DND-41 (cell line): Measurements from ENCODE around the gene CYP19A1.

Source experiments
- ATAC-seq: fragments of 200-7000 bp; cut with Tn5 transposase; 3 replicates; pipeline ENCODE4 v1.9.1; 2021; ENCODE audit warnings: low read depth; ENCODE audit not compliant: insufficient read depth
- DNase-seq: peaks from one replicate; pipeline ENCODE4 v3.0.0-alpha.2; 2020
- H2AFZ ChIP-seq: 2 replicates; pipeline ENCODE4 v1.6.0; 2012; ENCODE audit warnings: low read depth, low read length
- H3K27ac ChIP-seq: 2 replicates; pipeline ENCODE4 v1.5.1; 2012; ENCODE audit warnings: low read length, inconsistent platforms
- H3K27me3 ChIP-seq: fragments of 200-600 bp; sonication (generic); 2 replicates; pipeline ENCODE4 v1.6.0; 2012; ENCODE audit warnings: low read length, mild to moderate bottlenecking, inconsistent platforms; ENCODE audit not compliant: insufficient read depth, poor library complexity
- H3K36me3 ChIP-seq: 2 replicates; pipeline ENCODE4 v1.5.1; 2012; ENCODE audit warnings: low read length, inconsistent platforms; ENCODE audit not compliant: insufficient read depth
- H3K4me1 ChIP-seq: 2 replicates; pipeline ENCODE4 v1.5.1; 2012; ENCODE audit warnings: mild to moderate bottlenecking, low read length; ENCODE audit not compliant: insufficient read depth
- H3K4me2 ChIP-seq: 2 replicates; pipeline ENCODE4 v1.6.0; 2012; ENCODE audit warnings: mild to moderate bottlenecking, moderate library complexity, low read length, inconsistent platforms; ENCODE audit not compliant: insufficient read depth
- H3K4me3 ChIP-seq, 2 experiments: fragments of 200-600 bp in 1 of 2; shearing (Covaris generic) in 1 of 2; 2 replicates each; pipeline ENCODE4 v1.5.1; 2012 to 2016; ENCODE audit warnings: inconsistent platforms in 2 of 2, low read length in 2 of 2, mild to moderate bottlenecking in 2 of 2, low read depth in 1 of 2, moderate library complexity in 1 of 2
- H3K79me2 ChIP-seq: 2 replicates; pipeline ENCODE4 v1.6.0; 2012; ENCODE audit warnings: low read length, inconsistent platforms; ENCODE audit not compliant: insufficient read depth
- H3K9ac ChIP-seq: 2 replicates; pipeline ENCODE4 v1.6.0; 2012; ENCODE audit warnings: low read depth, mild to moderate bottlenecking, inconsistent platforms, low read length, moderate library complexity
- H3K9me3 ChIP-seq: 2 replicates; pipeline ENCODE4 v1.5.1; 2012; ENCODE audit warnings: low read length, moderate library complexity, mild to moderate bottlenecking, inconsistent platforms; ENCODE audit not compliant: insufficient read depth, severe bottlenecking
- H4K20me1 ChIP-seq: 2 replicates; pipeline ENCODE4 v1.6.0; 2012; ENCODE audit warnings: low read length; ENCODE audit not compliant: insufficient read depth
- EZH2 ChIP-seq: IDR thresholded peaks from 3 replicates; pipeline ENCODE4 v1.6.1; 2012; ENCODE audit warnings: borderline replicate concordance, low read depth, mild to moderate bottlenecking, moderate library complexity, low read length, inconsistent platforms; ENCODE audit not compliant: severe bottlenecking
- TF ChIP-seq, protein P1 (sequence below): IDR thresholded peaks from 2 replicates; pipeline ENCODE4 v1.5.1; 2012; ENCODE audit warnings: borderline replicate concordance, low read length, moderate library complexity, mild to moderate bottlenecking; ENCODE audit not compliant: poor library complexity, severe bottlenecking; ENCODE audit errors: extremely low read depth

Gene CYP19A1

DNA sequence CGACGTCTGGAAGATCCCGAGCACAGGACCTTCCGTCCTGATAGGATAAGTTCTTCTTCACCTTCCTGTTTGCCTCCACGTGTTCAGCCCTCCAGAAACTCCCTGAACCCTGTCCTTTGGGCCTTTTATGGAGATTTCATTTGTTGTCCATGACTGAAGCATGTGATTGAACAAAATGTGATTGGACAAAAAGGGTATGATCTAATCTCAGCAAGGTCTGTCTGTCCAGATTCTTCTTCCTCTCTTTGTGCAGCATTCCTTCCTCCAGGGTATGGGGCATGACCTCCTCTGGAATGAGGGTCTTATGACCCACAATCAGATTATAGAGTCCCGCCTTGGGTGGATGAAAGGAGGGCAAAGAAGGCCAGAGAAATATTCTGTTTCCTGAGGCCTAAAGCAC, at the start of gene CYP19A1:
Gene CYP19A1, minus strand, starts transcription at position 101 of the 400 bp plus-strand sequence. CDS start 95,684 bp downstream, outside the sequence.
- H4K20me1 ChIP-seq, result no peaks in the 10 kb centered on the region
- no peak within 1 kb of the TSS for H3K4me2 ChIP-seq
- no peak within 1 kb of the TSS for H3K9ac ChIP-seq
- no peaks in the 10 kb centered on the region for H3K79me2 ChIP-seq
- H2AFZ ChIP-seq, result no peak within 1 kb of the TSS
- ATAC-seq, result no peak
- H3K4me1 ChIP-seq, result no peaks in the 10 kb centered on the region
- no peak within 1 kb of the TSS for H3K27ac ChIP-seq
- no peak for DNase-seq
- no peaks in the 10 kb centered on the region for H3K9me3 ChIP-seq
- H3K36me3 ChIP-seq, result no peaks in the 10 kb centered on the region
- H3K27me3 ChIP-seq, result no peaks in the 10 kb centered on the region
- TF ChIP-seq EZH2, result no peak
- TF ChIP-seq, protein P1, sequence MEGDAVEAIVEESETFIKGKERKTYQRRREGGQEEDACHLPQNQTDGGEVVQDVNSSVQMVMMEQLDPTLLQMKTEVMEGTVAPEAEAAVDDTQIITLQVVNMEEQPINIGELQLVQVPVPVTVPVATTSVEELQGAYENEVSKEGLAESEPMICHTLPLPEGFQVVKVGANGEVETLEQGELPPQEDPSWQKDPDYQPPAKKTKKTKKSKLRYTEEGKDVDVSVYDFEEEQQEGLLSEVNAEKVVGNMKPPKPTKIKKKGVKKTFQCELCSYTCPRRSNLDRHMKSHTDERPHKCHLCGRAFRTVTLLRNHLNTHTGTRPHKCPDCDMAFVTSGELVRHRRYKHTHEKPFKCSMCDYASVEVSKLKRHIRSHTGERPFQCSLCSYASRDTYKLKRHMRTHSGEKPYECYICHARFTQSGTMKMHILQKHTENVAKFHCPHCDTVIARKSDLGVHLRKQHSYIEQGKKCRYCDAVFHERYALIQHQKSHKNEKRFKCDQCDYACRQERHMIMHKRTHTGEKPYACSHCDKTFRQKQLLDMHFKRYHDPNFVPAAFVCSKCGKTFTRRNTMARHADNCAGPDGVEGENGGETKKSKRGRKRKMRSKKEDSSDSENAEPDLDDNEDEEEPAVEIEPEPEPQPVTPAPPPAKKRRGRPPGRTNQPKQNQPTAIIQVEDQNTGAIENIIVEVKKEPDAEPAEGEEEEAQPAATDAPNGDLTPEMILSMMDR, result no peak
- no peak within 1 kb of the TSS for H3K4me3 ChIP-seq

DNA sequence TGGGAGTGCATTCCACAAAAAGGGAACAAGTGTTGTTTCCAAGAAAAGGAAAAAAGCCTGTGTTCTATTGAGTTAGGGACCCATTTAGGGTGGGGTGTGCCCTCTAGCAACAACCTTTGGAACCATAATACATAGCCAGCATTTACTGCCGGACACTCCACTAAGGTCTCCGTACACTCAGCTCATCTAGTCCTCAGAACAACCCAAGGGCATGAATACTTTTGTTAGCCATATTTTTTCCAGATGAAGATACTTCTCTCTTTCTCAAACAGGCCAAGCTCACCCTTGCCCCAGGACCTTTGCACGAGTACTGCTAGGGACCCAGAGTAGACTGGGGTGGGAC, 49.3 kb upstream of the CYP19A1 start:
- H3K4me1 ChIP-seq, result no peaks in the 10 kb centered on the region
- H4K20me1 ChIP-seq, result no peaks in the 10 kb centered on the region
- no peaks in the 10 kb centered on the region for H3K79me2 ChIP-seq
- no peaks in the 10 kb centered on the region for H3K9me3 ChIP-seq
- no peak overlapping the region for H3K4me2 ChIP-seq
- no peak for TF ChIP-seq EZH2
- TF ChIP-seq, protein P1, result no peak
- no peaks in the 10 kb centered on the region for H3K36me3 ChIP-seq
- H3K27ac ChIP-seq, result no peak overlapping the region
- no peak overlapping the region for H3K9ac ChIP-seq
- H3K4me3 ChIP-seq, result no peak overlapping the region
- H3K27me3 ChIP-seq, result peaks cover 4% of the 10 kb centered on the region
- no peak overlapping the region for H2AFZ ChIP-seq
- DNase-seq (no peak), ATAC-seq (no peak)

DNA sequence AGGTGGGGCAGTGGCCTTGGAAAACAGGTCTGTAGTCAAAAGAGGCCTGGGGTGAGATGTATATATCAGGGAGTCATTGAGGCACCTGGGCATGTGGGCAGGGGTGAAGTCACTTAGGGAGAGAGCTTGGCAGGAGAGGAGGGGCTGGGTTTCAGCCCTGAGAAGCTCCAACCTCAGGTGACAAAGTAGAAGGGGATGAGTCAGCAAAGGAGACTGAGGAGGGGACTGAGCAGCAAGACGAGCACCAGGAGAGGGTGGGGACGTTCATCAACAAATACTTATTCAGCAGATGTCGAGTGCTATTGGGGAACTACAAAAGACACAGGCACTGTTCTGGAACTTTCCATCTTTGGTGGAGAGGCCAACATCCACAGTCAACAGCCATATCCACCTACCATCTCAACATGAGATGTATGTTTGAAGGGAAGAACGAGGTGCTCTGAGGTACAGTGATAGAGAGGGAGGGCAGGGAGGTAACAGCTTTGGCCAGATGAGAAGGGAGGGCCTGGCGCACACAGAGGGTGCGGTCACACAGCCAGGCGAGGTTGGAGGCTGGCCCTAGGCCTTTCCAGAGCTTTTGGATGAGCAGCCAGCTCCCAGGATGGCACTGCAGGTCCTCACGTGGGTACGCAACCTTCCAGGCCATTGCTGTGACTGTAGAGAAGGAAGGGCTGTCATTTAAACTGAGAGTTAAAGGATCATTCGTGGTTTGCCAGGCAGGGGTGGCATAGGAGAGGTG, 48.7 kb upstream of the CYP19A1 start:
- Histone ChIP-seq H3K36me3 (no peaks in the 10 kb centered on the region), H3K79me2 (no peaks in the 10 kb centered on the region), H3K27me3 (peaks cover 4% of the 10 kb centered on the region), H3K4me3 (no peak overlapping the region), H3K4me2 (no peak overlapping the region), H3K4me1 (no peaks in the 10 kb centered on the region), H3K9me3 (no peaks in the 10 kb centered on the region), H3K27ac (no peak overlapping the region), H3K9ac (no peak overlapping the region), H2AFZ (no peak overlapping the region), H4K20me1 (no peaks in the 10 kb centered on the region)
- TF ChIP-seq, protein P1, result no peak
- no peak for TF ChIP-seq EZH2
- ATAC-seq (no peak), DNase-seq (no peak)

DNA sequence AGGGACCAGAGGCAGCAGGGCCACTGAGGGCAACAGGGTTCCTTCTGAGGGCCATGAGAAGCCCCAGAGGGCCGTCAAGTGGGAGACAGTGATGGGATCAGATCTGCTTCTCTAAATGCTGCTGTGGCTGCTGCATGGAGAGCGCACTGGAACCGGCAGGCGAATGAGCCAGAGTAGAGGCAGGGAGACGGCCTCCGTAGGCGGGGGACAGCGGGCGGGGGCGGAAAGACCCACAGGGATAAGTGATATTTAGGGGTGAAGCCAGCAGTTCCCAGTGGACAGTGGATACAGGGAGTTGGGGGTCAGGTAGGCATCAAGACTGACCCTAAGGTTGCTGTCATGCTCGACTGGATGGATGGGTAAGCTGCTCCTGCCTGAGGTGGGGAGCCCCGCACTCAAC, 48.1 kb upstream of the CYP19A1 start:
- no peak overlapping the region for H3K4me3 ChIP-seq
- H3K9me3 ChIP-seq, result no peaks in the 10 kb centered on the region
- no peak overlapping the region for H2AFZ ChIP-seq
- no peaks in the 10 kb centered on the region for H3K36me3 ChIP-seq
- no peaks in the 10 kb centered on the region for H3K79me2 ChIP-seq
- H3K27me3 ChIP-seq, result peaks cover 4% of the 10 kb centered on the region
- ATAC-seq (no peak), DNase-seq (no peak)
- H3K9ac ChIP-seq, result no peak overlapping the region
- no peak overlapping the region for H3K27ac ChIP-seq
- H4K20me1 ChIP-seq, result no peaks in the 10 kb centered on the region
- no peak overlapping the region for H3K4me2 ChIP-seq
- H3K4me1 ChIP-seq, result no peaks in the 10 kb centered on the region
- TF ChIP-seq, protein P1, result no peak
- TF ChIP-seq EZH2, result no peak
